Retinal pigment epithelial cell (primary cell): ENCODE measurements around the gene DAB2IP.

ENCODE experiments used
- DNase-seq: peaks from one replicate; pipeline ENCODE4 v3.0.0-alpha.2; 2010; ENCODE audit warnings: low read depth
- H3K4me3 ChIP-seq: 2 replicates; pipeline ENCODE4 v1.5.1; 2011; ENCODE audit warnings: mild to moderate bottlenecking, low read length, control low read depth, moderate library complexity
- TF ChIP-seq, protein P1 (sequence below): conservative IDR thresholded peaks from 2 replicates; pipeline ENCODE4 v1.5.1; 2011; ENCODE audit warnings: low read depth, low read length, control low read depth, inconsistent platforms

Gene DAB2IP

DNA sequence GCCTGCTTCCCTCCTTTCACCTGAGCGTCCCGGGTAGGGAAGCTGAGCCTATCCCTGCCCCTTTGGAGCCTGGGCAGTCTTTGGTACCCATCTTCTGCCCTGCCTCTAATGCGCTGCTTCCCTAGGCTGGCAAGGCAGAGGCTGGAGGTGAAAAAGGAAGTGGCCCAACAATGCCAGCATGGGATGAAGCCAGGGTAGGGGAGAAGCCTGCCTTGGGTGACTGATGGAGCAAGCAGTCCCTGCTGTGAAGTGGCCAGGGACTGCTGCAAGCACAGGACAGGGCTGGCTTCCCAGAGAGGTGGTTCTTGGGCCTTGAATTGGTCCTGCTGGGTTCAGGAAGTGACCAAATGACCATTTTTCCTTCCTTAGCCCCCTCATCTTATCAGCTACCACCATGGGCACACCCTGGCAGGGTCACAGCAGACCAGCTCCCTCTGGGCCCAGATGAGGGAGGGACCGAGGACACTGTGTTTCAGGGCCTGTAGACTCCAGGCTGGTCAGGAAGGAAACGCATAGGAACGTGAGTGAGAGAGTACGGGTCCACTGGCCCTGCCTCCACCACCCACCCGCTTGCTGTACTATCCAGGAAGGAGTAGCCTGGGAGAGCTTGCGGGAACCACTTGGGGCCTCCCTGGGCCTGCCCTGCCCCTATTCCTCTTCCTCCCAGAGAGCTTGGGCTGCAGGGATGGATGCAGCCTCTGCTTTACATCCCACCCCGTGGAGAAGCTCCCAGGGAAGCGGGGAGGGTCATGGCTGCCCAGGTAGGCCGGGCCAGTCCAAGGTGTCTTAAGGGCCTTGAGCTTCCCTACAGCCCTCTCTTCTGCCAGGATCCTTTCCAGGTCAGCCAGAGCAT, 102.6 kb downstream of the DAB2IP start:
- TF ChIP-seq, protein P1, sequence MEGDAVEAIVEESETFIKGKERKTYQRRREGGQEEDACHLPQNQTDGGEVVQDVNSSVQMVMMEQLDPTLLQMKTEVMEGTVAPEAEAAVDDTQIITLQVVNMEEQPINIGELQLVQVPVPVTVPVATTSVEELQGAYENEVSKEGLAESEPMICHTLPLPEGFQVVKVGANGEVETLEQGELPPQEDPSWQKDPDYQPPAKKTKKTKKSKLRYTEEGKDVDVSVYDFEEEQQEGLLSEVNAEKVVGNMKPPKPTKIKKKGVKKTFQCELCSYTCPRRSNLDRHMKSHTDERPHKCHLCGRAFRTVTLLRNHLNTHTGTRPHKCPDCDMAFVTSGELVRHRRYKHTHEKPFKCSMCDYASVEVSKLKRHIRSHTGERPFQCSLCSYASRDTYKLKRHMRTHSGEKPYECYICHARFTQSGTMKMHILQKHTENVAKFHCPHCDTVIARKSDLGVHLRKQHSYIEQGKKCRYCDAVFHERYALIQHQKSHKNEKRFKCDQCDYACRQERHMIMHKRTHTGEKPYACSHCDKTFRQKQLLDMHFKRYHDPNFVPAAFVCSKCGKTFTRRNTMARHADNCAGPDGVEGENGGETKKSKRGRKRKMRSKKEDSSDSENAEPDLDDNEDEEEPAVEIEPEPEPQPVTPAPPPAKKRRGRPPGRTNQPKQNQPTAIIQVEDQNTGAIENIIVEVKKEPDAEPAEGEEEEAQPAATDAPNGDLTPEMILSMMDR = no peak
- no peak overlapping the region for H3K4me3 ChIP-seq
- DNase-seq = no peak

- no peak overlapping the region for H3K4me3 ChIP-seq
- TF ChIP-seq, protein P1 = no peak
These were observed 103.4 kb downstream of the DAB2IP start for GRCh38 chr9:121754655-121755436.

GRCh38 chr9:121755581-121755980, 104.1 kb downstream of the DAB2IP start:
- no peak for DNase-seq

More at GRCh38 chr9:121754655-121755436, 103.4 kb downstream of the DAB2IP start:
- DNase-seq = no peak

GRCh38 chr9:121756474-121757280, 105.2 kb downstream of the DAB2IP start:
- H3K4me3 ChIP-seq = no peak overlapping the region
- TF ChIP-seq, protein P1 = no peak
- no peak for DNase-seq

More at GRCh38 chr9:121755581-121755980, 104.1 kb downstream of the DAB2IP start:
- TF ChIP-seq, protein P1 = no peak
- H3K4me3 ChIP-seq = no peak overlapping the region

DNA sequence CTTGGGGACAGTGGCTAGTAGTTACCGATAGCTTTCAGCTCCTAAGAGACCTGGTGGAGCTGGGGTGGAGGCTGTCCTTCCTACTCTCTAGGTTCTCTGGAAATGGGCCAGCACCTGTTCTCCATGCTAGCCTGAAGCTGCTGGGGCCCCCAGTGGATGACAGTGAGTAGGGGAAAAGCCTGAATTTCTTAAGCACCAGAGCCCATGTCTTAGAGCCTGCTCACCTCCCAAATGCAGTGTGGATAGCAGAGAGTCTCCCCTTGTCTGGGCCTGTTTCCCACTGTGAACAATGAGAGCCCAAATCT, 105.8 kb downstream of the DAB2IP start:
- no peak overlapping the region for H3K4me3 ChIP-seq
- no peak for DNase-seq
- TF ChIP-seq, protein P1 = no peak

DNA sequence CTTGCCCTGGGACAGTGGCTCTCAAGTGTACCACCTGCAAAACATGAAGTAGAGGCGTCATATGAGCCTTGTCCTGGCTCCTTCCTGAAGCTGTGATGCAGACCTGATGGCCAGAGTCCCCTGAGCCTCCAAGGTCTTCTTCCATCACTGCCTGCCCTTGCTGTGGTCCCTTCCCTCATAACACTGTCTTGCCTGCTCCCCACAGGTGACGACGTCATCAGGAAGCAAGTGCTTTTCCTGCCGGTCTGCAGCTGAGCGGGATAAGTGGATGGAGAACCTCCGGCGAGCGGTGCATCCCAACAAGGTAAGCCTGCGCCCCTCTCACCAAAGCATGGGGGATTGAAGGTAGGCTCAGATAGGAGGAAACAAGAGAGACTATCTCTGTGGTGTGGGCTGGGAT, 107.3 kb downstream of the DAB2IP start:
- DNase-seq = no peak
- H3K4me3 ChIP-seq = no peak overlapping the region
- TF ChIP-seq, protein P1 = no peak
